Mucosa of descending colon (tissue), 3 donors: ENCODE measurements around the gene LRRC74B. TPM values are rescaled to one million over a fixed set of nuclear protein-coding genes. Genes with fewer than 3 reads are reported as not detected.

Experiments
- ATAC-seq: fragments of 200-7000 bp; cut with Tn5 transposase; one replicate; pipeline ENCODE4 v1.9.1; 2020; ENCODE audit warnings: mild to moderate bottlenecking, moderate library complexity
- DNase-seq, 3 donors: peaks; one replicate each; pipeline ENCODE4 v3.0.0-alpha.2; 2020
- H3K36me3 ChIP-seq: fragments of 200-600 bp; one replicate; pipeline ENCODE4 v1.8.0; 2021; ENCODE audit warnings: low read depth, mild to moderate bottlenecking
- H3K4me1 ChIP-seq: fragments of 200-600 bp; one replicate; pipeline ENCODE4 v1.8.0; 2021; ENCODE audit warnings: low read depth, mild to moderate bottlenecking
- H3K4me3 ChIP-seq: fragments of 200-600 bp; one replicate; pipeline ENCODE4 v1.8.0; 2021; ENCODE audit warnings: mild to moderate bottlenecking
- H3K9me3 ChIP-seq: fragments of 200-600 bp; one replicate; pipeline ENCODE4 v1.8.0; 2021; ENCODE audit warnings: mild to moderate bottlenecking
- CTCF ChIP-seq: fragments of 200-600 bp; IDR thresholded peaks from one replicate; pipeline ENCODE4 v1.8.0; 2022; ENCODE audit warnings: antibody characterized with exemption, mild to moderate bottlenecking
- intact Hi-C, 2 donors: fragments of 100-400 bp; cut with DNase I in 1 of 2; cut with micrococcal nuclease in 1 of 2; formaldehyde crosslinking; loops; one replicate each; pipeline versions ENCODE4 v1.11.0 to v1.11.1; 2022; cut with DNase I, micrococcal nuclease
- total RNA-seq, 3 donors: library from RNA; stranded (reverse); fragmentation: NEBNext Ultra II Directional in 2 of 3; extraction: Animal tissue kit (Norgen Biotek cat#: 25700) in 2 of 3; gene quantifications; one replicate each; pipeline versions ENCODE4 v1.2.1 to v1.2.4, GENCODE V29; 2021 to 2023
- donor health status: DM: no; HTN: no; CAD: no; lungs with moderate emphysema.
- donor health status: DM: no; HTN: no; CAD: no.
- donor health status: DM: no; HTN: yes; CAD: no.

Gene LRRC74B
- total RNA-seq, 3 donors from 2014 or later: 0.31 TPM; not detected in 2

GRCh38 chr22:21077884-21078508, 32.2 kb downstream of the LRRC74B start:
- intact Hi-C loops: no loop called here
- no peak for ATAC-seq
- no peaks in the 10 kb centered on the region for H3K9me3 ChIP-seq

GRCh38 chr22:21078916-21079315, 33.2 kb downstream of the LRRC74B start:
- DNase-seq (no peak), ATAC-seq (no peak)
- Histone ChIP-seq H3K4me3 (no peak overlapping the region), H3K9me3 (no peaks in the 10 kb centered on the region), H3K4me1 (no peaks in the 10 kb centered on the region), H3K36me3 (no peaks in the 10 kb centered on the region)
- intact Hi-C loops: no loop called here
- no peak for TF ChIP-seq CTCF

More at GRCh38 chr22:21077884-21078508, 32.2 kb downstream of the LRRC74B start:
- Histone ChIP-seq H3K4me1 (no peaks in the 10 kb centered on the region), H3K4me3 (no peak overlapping the region), H3K36me3 (no peaks in the 10 kb centered on the region)
- DNase-seq: no peak
- no peak for TF ChIP-seq CTCF

GRCh38 chr22:21079493-21079892, 33.7 kb downstream of the LRRC74B start:
- no peak for TF ChIP-seq CTCF
- H3K9me3 ChIP-seq: no peaks in the 10 kb centered on the region
- ATAC-seq (no peak), DNase-seq (no peak)
- no peak overlapping the region for H3K4me3 ChIP-seq
- intact Hi-C loops: no loop called here
- no peaks in the 10 kb centered on the region for H3K36me3 ChIP-seq
- no peaks in the 10 kb centered on the region for H3K4me1 ChIP-seq

- TF ChIP-seq CTCF: no peak
- Histone ChIP-seq H3K36me3 (no peaks in the 10 kb centered on the region), H3K4me1 (no peaks in the 10 kb centered on the region), H3K9me3 (no peaks in the 10 kb centered on the region), H3K4me3 (no peak overlapping the region)
- no peak for DNase-seq
- no peak for ATAC-seq
- intact Hi-C loops: no loop called here
Observed at GRCh38 chr22:21080435-21081137, 34.8 kb downstream of the LRRC74B start.

- no peaks in the 10 kb centered on the region for H3K36me3 ChIP-seq
- no peaks in the 10 kb centered on the region for H3K9me3 ChIP-seq
- no peak for TF ChIP-seq CTCF
- intact Hi-C loops: no loop called here
- ATAC-seq (no peak), DNase-seq (no peak)
- no peaks in the 10 kb centered on the region for H3K4me1 ChIP-seq
- H3K4me3 ChIP-seq: no peak overlapping the region
Observed at GRCh38 chr22:21082248-21082647, 36.5 kb downstream of the LRRC74B start.
